Prostate gland (tissue), 2 donors: ENCODE results near the gene PRSS23. TPM values are rescaled to one million over a fixed set of nuclear protein-coding genes. Genes with fewer than 3 reads are reported as not detected.
A peak's percentile ranks its signal among the peaks of the same experiment; 100 is the strongest.

Experiments used
- DNase-seq: peaks from one replicate; pipeline ENCODE4 v3.0.0-alpha.2; 2019; ENCODE audit warnings: low spot score
- H3K27ac ChIP-seq, 2 donors: fragments of 200-600 bp; sonication (generic); 2 replicates each; pipeline ENCODE4 v1.5.1; 2017 to 2019
- H3K27me3 ChIP-seq: fragments of 200-600 bp; sonication (generic); replicated peaks from 2 replicates; pipeline ENCODE4 v1.5.1; 2019; ENCODE audit not compliant: insufficient read depth
- H3K36me3 ChIP-seq, 2 donors: fragments of 200-600 bp; sonication (generic); 1 replicate in 1 of 2; 2 replicates in 1 of 2; pipeline versions ENCODE4 v1.5.1 to v1.8.1; 2017 to 2019
- H3K4me1 ChIP-seq: fragments of 200-600 bp; sonication (generic); replicated peaks from 2 replicates; pipeline ENCODE4 v1.5.1; 2019
- H3K4me3 ChIP-seq, 2 donors: fragments of 200-600 bp; sonication (generic); 2 replicates each; pipeline ENCODE4 v1.5.1; 2017 to 2019
- H3K9me3 ChIP-seq: fragments of 200-600 bp; sonication (generic); 2 replicates; pipeline ENCODE4 v1.5.1; 2017
- CTCF ChIP-seq, 4 experiments: fragments of 200-600 bp in 2 of 4; fragments of 450-650 bp in 2 of 4; sonication (generic) in 2 of 4; IDR thresholded peaks; 1 replicate in 3 of 4; 2 replicates in 1 of 4; pipeline ENCODE4 v1.5.1; 2016 to 2019; ENCODE audit warnings: antibody characterized with exemption in 4 of 4, mild to moderate bottlenecking in 2 of 4, moderate library complexity in 2 of 4
- POLR2A ChIP-seq: fragments of 450-650 bp; IDR thresholded peaks from one replicate; pipeline ENCODE4 v1.6.1; 2016; ENCODE audit warnings: antibody characterized with exemption, mild to moderate bottlenecking
- POLR2AphosphoS5 ChIP-seq: sonication (generic); formaldehyde crosslinking; IDR thresholded peaks from one replicate; pipeline ENCODE4 v1.6.1; 2017; ENCODE audit warnings: antibody characterized with exemption
- WGBS: methylation state at CpG from one replicate; pipeline ENCODE4 v1.1.5; 2018; 5-methylcytosine and 5-hydroxymethylcytosine counted together
- intact Hi-C: fragments of 100-400 bp; cut with DNase I; formaldehyde crosslinking; loops from one replicate; pipeline ENCODE4 v1.14.2; 2022
- total RNA-seq, 2 donors: library from RNA; depleted of rRNA; stranded (reverse); fragments of >200 nt; gene quantifications; one replicate each; pipeline ENCODE4 v1.1.0, GENCODE V29; 2016

The PRSS23 gene
- 100 to 1,000 TPM in 1 of 2 donors, 10 to 100 TPM in 1; 43.2 to 167 TPM for total RNA-seq

- TF ChIP-seq CTCF (IDR thresholded peaks at IDR 0.05) (peak in 1 of 4 experiments; percentile 5), POLR2AphosphoS5 (no peak), POLR2A (peak; percentile 82)
- H3K27ac ChIP-seq, result peak within 1 kb of the TSS; percentile 78 to 83
- H3K36me3 ChIP-seq, result no peaks in the 10 kb centered on the region
- under 1% methylated on average over 70 of the region's 97 CpGs for WGBS
- DNase-seq, result peak; percentile 68
- H3K4me3 ChIP-seq, result peak within 1 kb of the TSS; percentile 78 to 90
- intact Hi-C loops, result loop anchor here (5.0 kb wide), 4 partner anchors 58 to 343 kb away; partner anchors contain the start of gene ME3
- H3K27me3 ChIP-seq, result no peaks in the 10 kb centered on the region
- no peaks in the 10 kb centered on the region for H3K9me3 ChIP-seq
- H3K4me1 ChIP-seq, result no peaks in the 10 kb centered on the region
These were observed at the start of gene PRSS23 for GRCh38 chr11:86800076-86800959. TSS of gene PRSS23 (plus strand) at chr11:86800542. CDS start at chr11:86807644, 7,102 bp downstream.

GRCh38 chr11:86753459-86753858, 46.9 kb upstream of the PRSS23 start:
- DNase-seq, result no peak
- Histone ChIP-seq H3K27me3 (no peaks in the 10 kb centered on the region), H3K9me3 (no peaks in the 10 kb centered on the region), H3K27ac (no peak overlapping the region), H3K36me3 (no peaks in the 10 kb centered on the region), H3K4me1 (no peaks in the 10 kb centered on the region), H3K4me3 (no peak overlapping the region)
- intact Hi-C loops, result no loop called here
- WGBS, result 21% methylated on average over 3 of the region's 3 CpGs
- TF ChIP-seq CTCF (IDR thresholded peaks at IDR 0.05) (no peak), POLR2AphosphoS5 (no peak), POLR2A (no peak)

- intact Hi-C loops, result no loop called here
- Histone ChIP-seq H3K27ac (no peak overlapping the region), H3K9me3 (no peaks in the 10 kb centered on the region), H3K27me3 (no peaks in the 10 kb centered on the region), H3K4me3 (no peak overlapping the region), H3K36me3 (no peaks in the 10 kb centered on the region), H3K4me1 (no peaks in the 10 kb centered on the region)
- DNase-seq, result no peak
- no peak for TF ChIP-seq POLR2A
These were observed 45.2 kb upstream of the PRSS23 start for GRCh38 chr11:86755146-86755545.

- no peaks in the 10 kb centered on the region for H3K4me1 ChIP-seq
- H3K9me3 ChIP-seq, result no peaks in the 10 kb centered on the region
- 85% methylated on average over 1 of the region's 1 CpG for WGBS
- no peak for DNase-seq
- H3K36me3 ChIP-seq, result no peaks in the 10 kb centered on the region
- TF ChIP-seq POLR2AphosphoS5 (no peak), CTCF (IDR thresholded peaks at IDR 0.05) (no peak), POLR2A (no peak)
- no peak overlapping the region for H3K27ac ChIP-seq
- no peak overlapping the region for H3K4me3 ChIP-seq
- intact Hi-C loops, result no loop called here
- H3K27me3 ChIP-seq, result no peaks in the 10 kb centered on the region
These were observed 42.2 kb upstream of the PRSS23 start for GRCh38 chr11:86758171-86758570.

- Histone ChIP-seq H3K4me1 (no peaks in the 10 kb centered on the region), H3K36me3 (no peaks in the 10 kb centered on the region), H3K4me3 (no peak overlapping the region), H3K27ac (no peak overlapping the region), H3K27me3 (no peaks in the 10 kb centered on the region), H3K9me3 (no peaks in the 10 kb centered on the region)
- no peak for TF ChIP-seq POLR2AphosphoS5
- TF ChIP-seq POLR2A, result no peak
- TF ChIP-seq CTCF (IDR thresholded peaks at IDR 0.05), result no peak
- intact Hi-C loops, result no loop called here
- no peak for DNase-seq
- WGBS, result 69% methylated on average over 1 of the region's 1 CpG
These were observed 39.8 kb upstream of the PRSS23 start for GRCh38 chr11:86760577-86760976.
